Measurements from ENCODE around the gene PLEKHG2. TPM values are rescaled to one million over a fixed set of nuclear protein-coding genes. Genes with fewer than 3 reads are reported as not detected.

The PLEKHG2 gene
- total RNA-seq, 1 experiment from 2014 or later = 62.3 TPM

DNA sequence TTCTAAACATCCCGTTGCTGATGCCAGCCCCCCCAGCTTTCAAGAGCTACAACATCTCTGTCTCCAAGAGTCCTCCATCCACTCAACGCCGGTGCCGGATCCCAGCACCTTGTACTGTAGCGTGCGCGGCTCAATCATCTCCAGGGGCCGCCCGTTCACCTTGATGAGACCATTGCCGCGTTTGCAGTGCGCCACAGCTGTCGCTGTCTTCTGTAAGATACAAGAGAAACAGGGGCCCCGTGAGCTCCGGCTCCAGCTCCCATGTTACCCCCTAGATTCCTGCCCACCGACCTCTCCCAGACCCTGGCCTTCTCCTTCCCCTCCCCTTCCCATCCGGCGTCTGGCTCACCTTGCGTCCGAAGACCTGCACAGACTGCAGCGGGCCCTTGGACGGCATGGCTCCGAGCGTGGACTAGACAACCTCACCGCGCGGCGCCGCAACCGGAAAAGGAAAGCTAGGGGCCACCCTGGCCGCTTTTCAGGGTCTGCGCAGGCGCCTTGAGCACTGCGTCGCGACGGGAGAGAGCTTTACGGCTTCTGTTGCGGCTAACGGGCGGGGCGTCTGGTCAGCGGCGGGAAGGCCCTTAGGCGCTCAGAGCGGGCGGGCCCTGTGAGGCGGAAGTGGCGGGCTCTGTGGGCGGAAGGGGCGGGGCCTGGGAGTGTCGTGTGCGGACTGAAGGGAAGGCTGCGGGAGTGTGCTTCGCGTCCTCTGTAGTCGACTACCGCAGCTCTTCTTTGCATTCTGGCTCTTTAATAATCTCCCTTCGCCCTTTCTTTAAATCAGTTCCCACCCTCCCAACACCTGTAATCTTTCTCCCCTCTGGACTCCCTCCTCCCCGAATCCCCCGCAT lies 23.3 kb downstream of the PLEKHG2 start, which contains the start of gene RPS16 (continued):
- TF ChIP-seq PRRX2 (CRISPR knock-in tag; IDR thresholded peaks at IDR 0.05) (0 out of 2 replicates have a peak, but pooled peaks have one; percentile 61), TEAD1 (CRISPR knock-in tag; IDR thresholded peaks at IDR 0.05) (peak; percentile 75; the same call in 1 of the 2 replicates), RELA (CRISPR knock-in tag; IDR thresholded peaks at IDR 0.05; ENCODE audit: borderline replicate concordance) (peak; percentile 35; the same call in 1 of the 2 replicates), SMAD4 (CRISPR knock-in tag; IDR thresholded peaks at IDR 0.05) (no peak), HMGA2 (CRISPR knock-in tag; IDR thresholded peaks at IDR 0.05) (no peak), ZNF416 (CRISPR knock-in tag; IDR thresholded peaks at IDR 0.05) (peak; percentile 57; the same call in 1 of the 2 replicates), TP53 (CRISPR knock-in tag; IDR thresholded peaks at IDR 0.05) (0 out of 2 replicates have a peak, but pooled peaks have one; percentile 40), GABPB1 (CRISPR knock-in tag; IDR thresholded peaks at IDR 0.05) (peak; percentile 90), GRHL2 (CRISPR knock-in tag; IDR thresholded peaks at IDR 0.05; ENCODE audit: insufficient replicate concordance, severe bottlenecking) (no peak), SP1 (CRISPR knock-in tag; conservative IDR thresholded peaks at IDR 0.05) (peak; percentile 97), CREM (CRISPR knock-in tag; IDR thresholded peaks at IDR 0.05) (peak; percentile 86), TCF7 (CRISPR knock-in tag; IDR thresholded peaks at IDR 0.05; ENCODE audit: low read depth) (no peak), FOXP1 (CRISPR knock-in tag; IDR thresholded peaks at IDR 0.05; ENCODE audit: borderline replicate concordance) (peak; percentile 59; the same call in 1 of the 2 replicates), ZNF263 (CRISPR knock-in tag; IDR thresholded peaks at IDR 0.05; ENCODE audit: low read depth) (no peak), EMX1 (CRISPR knock-in tag; IDR thresholded peaks at IDR 0.05) (no peak; the same call in 1 of the 2 replicates), ESRRA (CRISPR knock-in tag; IDR thresholded peaks at IDR 0.05; ENCODE audit: borderline replicate concordance) (peak; percentile 91), CREB1 (CRISPR knock-in tag; IDR thresholded peaks at IDR 0.05) (no peak), GTF2I (CRISPR knock-in tag; conservative IDR thresholded peaks at IDR 0.05) (no peak), ZNF219 (CRISPR knock-in tag; IDR thresholded peaks at IDR 0.05; ENCODE audit: borderline replicate concordance) (0 out of 2 replicates have a peak, but pooled peaks have one; percentile 45), FOXK1 (CRISPR knock-in tag; IDR thresholded peaks at IDR 0.05) (peak; percentile 93), ZNF138 (CRISPR knock-in tag; conservative IDR thresholded peaks at IDR 0.05) (no peak), ZNF232 (CRISPR knock-in tag; IDR thresholded peaks at IDR 0.05) (no peak)
- TF ChIP-seq, protein P1, sequence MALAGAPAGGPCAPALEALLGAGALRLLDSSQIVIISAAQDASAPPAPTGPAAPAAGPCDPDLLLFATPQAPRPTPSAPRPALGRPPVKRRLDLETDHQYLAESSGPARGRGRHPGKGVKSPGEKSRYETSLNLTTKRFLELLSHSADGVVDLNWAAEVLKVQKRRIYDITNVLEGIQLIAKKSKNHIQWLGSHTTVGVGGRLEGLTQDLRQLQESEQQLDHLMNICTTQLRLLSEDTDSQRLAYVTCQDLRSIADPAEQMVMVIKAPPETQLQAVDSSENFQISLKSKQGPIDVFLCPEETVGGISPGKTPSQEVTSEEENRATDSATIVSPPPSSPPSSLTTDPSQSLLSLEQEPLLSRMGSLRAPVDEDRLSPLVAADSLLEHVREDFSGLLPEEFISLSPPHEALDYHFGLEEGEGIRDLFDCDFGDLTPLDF (CRISPR knock-in tag; IDR thresholded peaks at IDR 0.05) = no peak
- TF ChIP-seq, protein P2, sequence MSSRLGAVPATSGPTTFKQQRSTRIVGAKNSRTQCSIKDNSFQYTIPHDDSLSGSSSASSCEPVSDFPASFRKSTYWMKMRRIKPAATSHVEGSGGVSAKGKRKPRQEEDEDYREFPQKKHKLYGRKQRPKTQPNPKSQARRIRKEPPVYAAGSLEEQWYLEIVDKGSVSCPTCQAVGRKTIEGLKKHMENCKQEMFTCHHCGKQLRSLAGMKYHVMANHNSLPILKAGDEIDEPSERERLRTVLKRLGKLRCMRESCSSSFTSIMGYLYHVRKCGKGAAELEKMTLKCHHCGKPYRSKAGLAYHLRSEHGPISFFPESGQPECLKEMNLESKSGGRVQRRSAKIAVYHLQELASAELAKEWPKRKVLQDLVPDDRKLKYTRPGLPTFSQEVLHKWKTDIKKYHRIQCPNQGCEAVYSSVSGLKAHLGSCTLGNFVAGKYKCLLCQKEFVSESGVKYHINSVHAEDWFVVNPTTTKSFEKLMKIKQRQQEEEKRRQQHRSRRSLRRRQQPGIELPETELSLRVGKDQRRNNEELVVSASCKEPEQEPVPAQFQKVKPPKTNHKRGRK (CRISPR knock-in tag; IDR thresholded peaks at IDR 0.05; ENCODE audit: borderline replicate concordance) = no peak
- TF ChIP-seq, protein P3, sequence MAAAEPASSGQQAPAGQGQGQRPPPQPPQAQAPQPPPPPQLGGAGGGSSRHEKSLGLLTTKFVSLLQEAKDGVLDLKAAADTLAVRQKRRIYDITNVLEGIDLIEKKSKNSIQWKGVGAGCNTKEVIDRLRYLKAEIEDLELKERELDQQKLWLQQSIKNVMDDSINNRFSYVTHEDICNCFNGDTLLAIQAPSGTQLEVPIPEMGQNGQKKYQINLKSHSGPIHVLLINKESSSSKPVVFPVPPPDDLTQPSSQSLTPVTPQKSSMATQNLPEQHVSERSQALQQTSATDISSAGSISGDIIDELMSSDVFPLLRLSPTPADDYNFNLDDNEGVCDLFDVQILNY (CRISPR knock-in tag; IDR thresholded peaks at IDR 0.05) = peak; percentile 99
- TF ChIP-seq, protein P4, sequence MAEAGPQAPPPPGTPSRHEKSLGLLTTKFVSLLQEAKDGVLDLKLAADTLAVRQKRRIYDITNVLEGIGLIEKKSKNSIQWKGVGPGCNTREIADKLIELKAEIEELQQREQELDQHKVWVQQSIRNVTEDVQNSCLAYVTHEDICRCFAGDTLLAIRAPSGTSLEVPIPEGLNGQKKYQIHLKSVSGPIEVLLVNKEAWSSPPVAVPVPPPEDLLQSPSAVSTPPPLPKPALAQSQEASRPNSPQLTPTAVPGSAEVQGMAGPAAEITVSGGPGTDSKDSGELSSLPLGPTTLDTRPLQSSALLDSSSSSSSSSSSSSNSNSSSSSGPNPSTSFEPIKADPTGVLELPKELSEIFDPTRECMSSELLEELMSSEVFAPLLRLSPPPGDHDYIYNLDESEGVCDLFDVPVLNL (CRISPR knock-in tag; IDR thresholded peaks at IDR 0.05; ENCODE audit: borderline replicate concordance, low read depth) = peak; percentile 17; the same call in 1 of the 2 replicates
- TF ChIP-seq, protein P5, sequence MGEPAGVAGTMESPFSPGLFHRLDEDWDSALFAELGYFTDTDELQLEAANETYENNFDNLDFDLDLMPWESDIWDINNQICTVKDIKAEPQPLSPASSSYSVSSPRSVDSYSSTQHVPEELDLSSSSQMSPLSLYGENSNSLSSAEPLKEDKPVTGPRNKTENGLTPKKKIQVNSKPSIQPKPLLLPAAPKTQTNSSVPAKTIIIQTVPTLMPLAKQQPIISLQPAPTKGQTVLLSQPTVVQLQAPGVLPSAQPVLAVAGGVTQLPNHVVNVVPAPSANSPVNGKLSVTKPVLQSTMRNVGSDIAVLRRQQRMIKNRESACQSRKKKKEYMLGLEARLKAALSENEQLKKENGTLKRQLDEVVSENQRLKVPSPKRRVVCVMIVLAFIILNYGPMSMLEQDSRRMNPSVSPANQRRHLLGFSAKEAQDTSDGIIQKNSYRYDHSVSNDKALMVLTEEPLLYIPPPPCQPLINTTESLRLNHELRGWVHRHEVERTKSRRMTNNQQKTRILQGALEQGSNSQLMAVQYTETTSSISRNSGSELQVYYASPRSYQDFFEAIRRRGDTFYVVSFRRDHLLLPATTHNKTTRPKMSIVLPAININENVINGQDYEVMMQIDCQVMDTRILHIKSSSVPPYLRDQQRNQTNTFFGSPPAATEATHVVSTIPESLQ (CRISPR knock-in tag; IDR thresholded peaks at IDR 0.05) = no peak
- TF ChIP-seq, protein P6, sequence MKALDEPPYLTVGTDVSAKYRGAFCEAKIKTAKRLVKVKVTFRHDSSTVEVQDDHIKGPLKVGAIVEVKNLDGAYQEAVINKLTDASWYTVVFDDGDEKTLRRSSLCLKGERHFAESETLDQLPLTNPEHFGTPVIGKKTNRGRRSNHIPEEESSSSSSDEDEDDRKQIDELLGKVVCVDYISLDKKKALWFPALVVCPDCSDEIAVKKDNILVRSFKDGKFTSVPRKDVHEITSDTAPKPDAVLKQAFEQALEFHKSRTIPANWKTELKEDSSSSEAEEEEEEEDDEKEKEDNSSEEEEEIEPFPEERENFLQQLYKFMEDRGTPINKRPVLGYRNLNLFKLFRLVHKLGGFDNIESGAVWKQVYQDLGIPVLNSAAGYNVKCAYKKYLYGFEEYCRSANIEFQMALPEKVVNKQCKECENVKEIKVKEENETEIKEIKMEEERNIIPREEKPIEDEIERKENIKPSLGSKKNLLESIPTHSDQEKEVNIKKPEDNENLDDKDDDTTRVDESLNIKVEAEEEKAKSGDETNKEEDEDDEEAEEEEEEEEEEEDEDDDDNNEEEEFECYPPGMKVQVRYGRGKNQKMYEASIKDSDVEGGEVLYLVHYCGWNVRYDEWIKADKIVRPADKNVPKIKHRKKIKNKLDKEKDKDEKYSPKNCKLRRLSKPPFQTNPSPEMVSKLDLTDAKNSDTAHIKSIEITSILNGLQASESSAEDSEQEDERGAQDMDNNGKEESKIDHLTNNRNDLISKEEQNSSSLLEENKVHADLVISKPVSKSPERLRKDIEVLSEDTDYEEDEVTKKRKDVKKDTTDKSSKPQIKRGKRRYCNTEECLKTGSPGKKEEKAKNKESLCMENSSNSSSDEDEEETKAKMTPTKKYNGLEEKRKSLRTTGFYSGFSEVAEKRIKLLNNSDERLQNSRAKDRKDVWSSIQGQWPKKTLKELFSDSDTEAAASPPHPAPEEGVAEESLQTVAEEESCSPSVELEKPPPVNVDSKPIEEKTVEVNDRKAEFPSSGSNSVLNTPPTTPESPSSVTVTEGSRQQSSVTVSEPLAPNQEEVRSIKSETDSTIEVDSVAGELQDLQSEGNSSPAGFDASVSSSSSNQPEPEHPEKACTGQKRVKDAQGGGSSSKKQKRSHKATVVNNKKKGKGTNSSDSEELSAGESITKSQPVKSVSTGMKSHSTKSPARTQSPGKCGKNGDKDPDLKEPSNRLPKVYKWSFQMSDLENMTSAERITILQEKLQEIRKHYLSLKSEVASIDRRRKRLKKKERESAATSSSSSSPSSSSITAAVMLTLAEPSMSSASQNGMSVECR (CRISPR knock-in tag; IDR thresholded peaks at IDR 0.05; ENCODE audit: borderline replicate concordance) = no peak; the same call in 1 of the 2 replicates

All from WTC11 (cell line).